Astrocyte (in vitro differentiated cells and primary cell): ENCODE measurements around the gene DBI. TPM values are rescaled to one million over a fixed set of nuclear protein-coding genes. Genes with fewer than 3 reads are reported as not detected.

ENCODE experiments used
- DNase-seq: peaks from one replicate; pipeline ENCODE4 v3.0.0-alpha.2; 2010; ENCODE audit warnings: low read depth
- FAIRE-seq: peaks from 2 replicates; lab custom pipeline; 2011; peaks lifted over from hg19 to GRCh38; lab: Jason Lieb, UNC
- H2AFZ ChIP-seq: 2 replicates; pipeline ENCODE4 v1.6.0; 2012; ENCODE audit warnings: low read depth, low read length, inconsistent platforms
- H3K27ac ChIP-seq: 2 replicates; pipeline ENCODE4 v1.5.1; 2011; ENCODE audit warnings: low read depth, low read length, inconsistent platforms
- H3K27me3 ChIP-seq: 2 replicates; pipeline ENCODE4 v1.6.0; 2011; ENCODE audit warnings: low read length, inconsistent platforms; ENCODE audit not compliant: insufficient read depth
- H3K36me3 ChIP-seq: 2 replicates; pipeline ENCODE4 v1.5.1; 2011; ENCODE audit warnings: low read length, inconsistent platforms; ENCODE audit not compliant: insufficient read depth
- H3K4me1 ChIP-seq: 2 replicates; pipeline ENCODE4 v1.5.1; 2011; ENCODE audit warnings: low read length, inconsistent platforms; ENCODE audit not compliant: insufficient read depth
- H3K4me2 ChIP-seq: 2 replicates; pipeline ENCODE4 v1.6.0; 2012; ENCODE audit warnings: low read length, inconsistent platforms
- H3K4me3 ChIP-seq: 2 replicates; pipeline ENCODE4 v1.5.1; 2011; ENCODE audit warnings: low read depth, mild to moderate bottlenecking, low read length, inconsistent platforms; ENCODE audit not compliant: insufficient read depth
- H3K79me2 ChIP-seq: 2 replicates; pipeline ENCODE4 v1.6.0; 2012; ENCODE audit warnings: mild to moderate bottlenecking, low read length, inconsistent platforms; ENCODE audit not compliant: insufficient read depth
- H3K9ac ChIP-seq: 2 replicates; pipeline ENCODE4 v1.6.0; 2012; ENCODE audit warnings: mild to moderate bottlenecking, low read length, inconsistent platforms
- H3K9me3 ChIP-seq: 2 replicates; pipeline ENCODE4 v1.5.1; 2012; ENCODE audit warnings: low read depth, mild to moderate bottlenecking, low read length, inconsistent platforms; ENCODE audit not compliant: insufficient read depth
- H4K20me1 ChIP-seq: 2 replicates; pipeline ENCODE4 v1.6.0; 2012; ENCODE audit warnings: low read length, inconsistent platforms; ENCODE audit not compliant: insufficient read depth
- H3K27ac Mint-ChIP-seq: one replicate; pipeline ENCODE4 v1.8.0; 2021; ENCODE audit warnings: mild to moderate bottlenecking, mixed read lengths; ENCODE audit not compliant: unreplicated experiment
- H3K27me3 Mint-ChIP-seq: one replicate; pipeline ENCODE4 v1.8.0; 2021; ENCODE audit warnings: low read depth, mixed read lengths; ENCODE audit not compliant: unreplicated experiment
- H3K36me3 Mint-ChIP-seq: one replicate; pipeline ENCODE4 v1.8.0; 2021; ENCODE audit warnings: low read depth, mixed read lengths; ENCODE audit not compliant: unreplicated experiment
- H3K4me1 Mint-ChIP-seq: one replicate; pipeline ENCODE4 v1.8.0; 2021; ENCODE audit warnings: low read depth, mixed read lengths; ENCODE audit not compliant: unreplicated experiment
- H3K4me3 Mint-ChIP-seq: one replicate; pipeline ENCODE4 v1.8.0; 2021; ENCODE audit warnings: mild to moderate bottlenecking, moderate library complexity, mixed read lengths; ENCODE audit not compliant: unreplicated experiment
- H3K9me3 Mint-ChIP-seq: one replicate; pipeline ENCODE4 v1.8.0; 2021; ENCODE audit warnings: mild to moderate bottlenecking, mixed read lengths; ENCODE audit not compliant: unreplicated experiment
- CTCF ChIP-seq: IDR thresholded peaks from 2 replicates; pipeline ENCODE4 v1.5.1; 2011; ENCODE audit warnings: low read depth, mild to moderate bottlenecking, inconsistent platforms, low read length, moderate library complexity; ENCODE audit not compliant: insufficient read depth
- EZH2 ChIP-seq: IDR thresholded peaks from 2 replicates; pipeline ENCODE4 v1.6.1; 2012; ENCODE audit warnings: mild to moderate bottlenecking, low read length, inconsistent platforms; ENCODE audit not compliant: insufficient read depth
- total RNA-seq: library from RNA; stranded (reverse); gene quantifications from 2 replicates; pipeline ENCODE4 v1.2.1, GENCODE V29; 2021

The DBI gene
- total RNA-seq, 1 donor from 2014 or later, result 126 TPM

GRCh38 chr2:119419803-119420508, 53.2 kb downstream of the DBI start:
- Histone ChIP-seq H4K20me1 (no peaks in the 10 kb centered on the region), H2AFZ (no peak overlapping the region), H3K36me3 (no peaks in the 10 kb centered on the region), H3K4me2 (no peak overlapping the region), H3K4me1 (no peaks in the 10 kb centered on the region), H3K27ac (no peak overlapping the region), H3K27me3 (peaks cover 22% of the 10 kb centered on the region), H3K4me3 (no peak overlapping the region), H3K79me2 (no peaks in the 10 kb centered on the region), H3K9me3 (peaks cover 5% of the 10 kb centered on the region), H3K9ac (no peak overlapping the region)
- DNase-seq, result no peak
- H3K4me1 Mint-ChIP-seq, result peaks cover 6% of the 10 kb centered on the region
- TF ChIP-seq EZH2, result no peak
- TF ChIP-seq CTCF, result no peak
- FAIRE-seq, result no peak
- peaks cover 10% of the 10 kb centered on the region for H3K27me3 Mint-ChIP-seq
- H3K27ac Mint-ChIP-seq, result no peak overlapping the region
- no peak overlapping the region for H3K4me3 Mint-ChIP-seq
- H3K36me3 Mint-ChIP-seq, result no peaks in the 10 kb centered on the region
- peaks cover 17% of the 10 kb centered on the region for H3K9me3 Mint-ChIP-seq

GRCh38 chr2:119421304-119421703, 54.5 kb downstream of the DBI start:
- Mint-ChIP-seq H3K9me3 (peaks cover 19% of the 10 kb centered on the region), H3K4me3 (no peak overlapping the region), H3K4me1 (peaks cover 6% of the 10 kb centered on the region), H3K27ac (no peak overlapping the region), H3K36me3 (no peaks in the 10 kb centered on the region), H3K27me3 (peaks cover 19% of the 10 kb centered on the region)
- Histone ChIP-seq H2AFZ (no peak overlapping the region), H3K27me3 (peaks cover 22% of the 10 kb centered on the region), H3K36me3 (no peaks in the 10 kb centered on the region), H3K9me3 (peaks cover 5% of the 10 kb centered on the region), H3K4me2 (no peak overlapping the region), H3K4me3 (no peak overlapping the region), H3K27ac (no peak overlapping the region), H3K79me2 (no peaks in the 10 kb centered on the region), H3K4me1 (no peaks in the 10 kb centered on the region), H3K9ac (no peak overlapping the region), H4K20me1 (no peaks in the 10 kb centered on the region)
- FAIRE-seq (no peak), DNase-seq (no peak)
- TF ChIP-seq EZH2 (no peak), CTCF (no peak)

GRCh38 chr2:119421741-119422140, 55.0 kb downstream of the DBI start:
- no peak overlapping the region for H3K9ac ChIP-seq
- no peaks in the 10 kb centered on the region for H4K20me1 ChIP-seq
- Mint-ChIP-seq H3K36me3 (no peaks in the 10 kb centered on the region), H3K9me3 (peaks cover 19% of the 10 kb centered on the region), H3K4me3 (no peak overlapping the region), H3K27ac (no peak overlapping the region), H3K27me3 (peaks cover 23% of the 10 kb centered on the region), H3K4me1 (peaks cover 6% of the 10 kb centered on the region)
- H3K4me3 ChIP-seq, result no peak overlapping the region
- no peak overlapping the region for H3K4me2 ChIP-seq
- TF ChIP-seq EZH2 (no peak), CTCF (no peak)
- DNase-seq (no peak), FAIRE-seq (no peak)
- no peak overlapping the region for H3K27ac ChIP-seq
- peaks cover 22% of the 10 kb centered on the region for H3K27me3 ChIP-seq
- H3K79me2 ChIP-seq, result no peaks in the 10 kb centered on the region
- H2AFZ ChIP-seq, result no peak overlapping the region
- H3K4me1 ChIP-seq, result no peaks in the 10 kb centered on the region
- peaks cover 5% of the 10 kb centered on the region for H3K9me3 ChIP-seq
- H3K36me3 ChIP-seq, result no peaks in the 10 kb centered on the region
